Measurements from ENCODE around the gene VSIG10L2.

Gene VSIG10L2

DNA sequence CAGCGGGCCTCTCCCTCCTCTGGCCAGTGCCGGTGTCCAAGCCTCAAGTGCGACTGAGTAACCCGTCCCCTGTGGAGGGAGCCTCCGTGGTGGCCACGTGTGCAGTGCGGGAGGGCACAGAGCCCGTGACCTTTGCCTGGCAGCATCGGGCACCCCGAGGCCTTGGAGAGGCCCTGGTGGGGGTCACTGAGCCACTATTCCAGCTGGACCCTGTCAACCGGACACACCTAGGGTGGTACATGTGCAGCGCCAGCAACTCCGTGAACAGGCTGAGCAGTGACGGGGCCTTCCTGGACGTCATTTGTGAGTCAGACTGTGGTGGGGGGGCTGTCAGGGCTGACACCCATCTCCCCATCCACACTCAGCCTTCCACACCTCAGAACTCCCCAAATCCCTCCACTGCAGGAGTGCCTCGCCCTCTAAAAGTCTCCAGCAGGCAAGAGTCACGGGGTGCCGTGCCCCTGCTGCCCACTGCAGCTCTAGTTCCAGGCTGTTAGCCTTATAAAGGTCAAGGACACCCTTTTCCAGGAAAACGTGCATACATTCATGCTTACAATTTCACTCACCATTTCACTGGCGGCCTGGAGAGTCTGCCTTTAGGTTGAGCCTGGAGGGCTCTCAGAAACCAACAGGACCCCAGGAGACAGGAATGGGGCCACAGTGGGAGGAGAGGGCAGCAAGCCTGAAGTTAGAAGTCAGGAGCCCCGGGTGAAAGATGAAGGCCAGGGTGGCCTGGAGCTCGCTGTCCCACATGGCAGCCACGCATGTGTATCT is 2.6 kb downstream of the VSIG10L2 start:
- no peak overlapping the region for H3K27ac ChIP-seq (ENCODE audit: extremely low read depth, low read depth, low read length)
- H3K4me3 ChIP-seq (ENCODE audit: low read depth, low read length), result no peak overlapping the region
- no peaks in the 10 kb centered on the region for H3K9me3 ChIP-seq (ENCODE audit: control insufficient read depth, insufficient read depth, low read depth, low read length)
- no peaks in the 10 kb centered on the region for H3K4me1 ChIP-seq (ENCODE audit: control insufficient read depth, insufficient read depth, low read length)
- CTCF ChIA-PET, result no interaction called here
- TF ChIP-seq ELK4 (IDR thresholded peaks at IDR 0.05; ENCODE audit: borderline replicate concordance, low read depth, low read length) (no peak), ZIC2 (tag by site-specific recombination; IDR thresholded peaks at IDR 0.05) (0 out of 2 replicates have a peak, but pooled peaks have one; percentile 11), ZSCAN4 (tag by site-specific recombination; IDR thresholded peaks at IDR 0.05) (no peak), SETDB1 (IDR thresholded peaks at IDR 0.05; ENCODE audit: insufficient read length, low read length) (no peak), ZNF561 (tag by site-specific recombination; IDR thresholded peaks at IDR 0.05; ENCODE audit: borderline replicate concordance) (no peak), ZNF548 (tag by site-specific recombination; IDR thresholded peaks at IDR 0.05) (no peak), ZNF23 (tag by site-specific recombination; IDR thresholded peaks at IDR 0.05; ENCODE audit: borderline replicate concordance) (no peak), KLF16 (tag by site-specific recombination; IDR thresholded peaks at IDR 0.05) (no peak)
- POLR2A ChIA-PET, result no interaction called here
- H3K36me3 ChIP-seq (ENCODE audit: control insufficient read depth in 2 of 2, insufficient read depth in 1 of 2, low read length in 2 of 2), result no peaks in the 10 kb centered on the region

DNA sequence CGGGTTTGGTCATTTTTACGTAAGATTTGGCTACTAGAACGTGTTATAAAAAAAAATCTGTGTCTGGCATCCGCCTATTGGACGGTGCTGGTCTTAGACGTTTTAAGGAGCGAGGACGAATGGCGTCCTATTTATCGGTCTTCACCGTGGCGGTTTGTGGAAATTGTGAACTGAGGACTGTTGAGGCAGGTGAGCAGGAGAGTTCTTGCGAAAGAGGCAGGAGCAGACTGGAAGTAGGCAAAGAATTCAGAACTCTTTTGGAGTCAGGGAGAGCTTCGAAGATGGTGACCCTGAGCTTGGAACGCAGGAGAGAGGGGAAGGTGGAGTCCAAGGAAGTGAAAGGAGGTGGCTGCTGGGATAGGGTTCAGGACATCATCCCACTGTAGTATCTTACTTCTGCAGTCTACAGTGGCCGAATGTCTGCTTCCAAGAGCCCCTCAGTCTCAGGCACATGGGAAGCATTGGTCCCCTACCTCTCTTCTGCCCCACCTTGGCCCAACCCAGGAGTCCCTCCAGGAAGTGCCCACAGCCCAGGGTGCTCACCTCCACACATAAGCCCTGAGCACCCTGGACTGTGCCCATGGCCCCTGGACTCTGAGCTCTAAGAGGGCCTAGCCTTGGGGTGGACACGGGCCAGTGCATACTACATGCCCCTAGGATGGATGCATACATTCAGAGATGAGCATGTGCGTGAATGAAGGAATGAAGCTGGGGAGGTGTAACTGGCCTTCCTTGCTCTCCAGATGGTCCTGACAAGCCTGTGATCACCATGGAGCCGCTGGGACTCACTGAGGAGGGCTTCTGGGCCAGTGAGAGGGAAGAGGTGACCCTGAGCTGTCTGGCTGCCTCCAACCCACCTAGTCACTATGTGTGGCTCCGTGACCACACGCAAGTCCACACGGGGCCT is 3.7 kb downstream of the VSIG10L2 start:
- H3K27ac ChIP-seq (ENCODE audit: extremely low read depth, low read depth, low read length), result no peak overlapping the region
- H3K4me3 ChIP-seq (ENCODE audit: low read depth, low read length), result no peak overlapping the region
- H3K36me3 ChIP-seq (ENCODE audit: control insufficient read depth in 2 of 2, insufficient read depth in 1 of 2, low read length in 2 of 2), result no peaks in the 10 kb centered on the region
- ChIA-PET CTCF (interaction anchor here (1.3 kb wide), 2 partner anchors 26 to 244 kb away, joined by 3 read pairs; no protein-coding TSS in a partner anchor), POLR2A (no interaction called here)
- no peaks in the 10 kb centered on the region for H3K9me3 ChIP-seq (ENCODE audit: control insufficient read depth, insufficient read depth, low read depth, low read length)
- H3K4me1 ChIP-seq (ENCODE audit: control insufficient read depth, insufficient read depth, low read length), result no peaks in the 10 kb centered on the region
- no peak for TF ChIP-seq ZNF354C (tag by site-specific recombination; IDR thresholded peaks at IDR 0.05; ENCODE audit: borderline replicate concordance, low read depth)
- TF ChIP-seq ZNF112 (tag by site-specific recombination; IDR thresholded peaks at IDR 0.05), result no peak
- TF ChIP-seq ZNF16 (tag by site-specific recombination; IDR thresholded peaks at IDR 0.05; ENCODE audit: low read depth), result no peak
- no peak for TF ChIP-seq FEZF1 (tag by site-specific recombination; IDR thresholded peaks at IDR 0.05)
- no peak for TF ChIP-seq ZNF302 (tag by site-specific recombination; IDR thresholded peaks at IDR 0.05; ENCODE audit: low read depth)
- no peak for TF ChIP-seq ZNF837 (tag by site-specific recombination; IDR thresholded peaks at IDR 0.05)
- no peak for TF ChIP-seq INSM2 (tag by site-specific recombination; IDR thresholded peaks at IDR 0.05)
- no peak for TF ChIP-seq ZNF639 (tag by site-specific recombination; IDR thresholded peaks at IDR 0.05)
- no peak for TF ChIP-seq ZBTB21 (tag by site-specific recombination; IDR thresholded peaks at IDR 0.05)
- no peak for TF ChIP-seq ELK4 (IDR thresholded peaks at IDR 0.05; ENCODE audit: borderline replicate concordance, low read depth, low read length)
- TF ChIP-seq ZIC2 (tag by site-specific recombination; IDR thresholded peaks at IDR 0.05), result no peak
- no peak for TF ChIP-seq HIC1 (tag by site-specific recombination; IDR thresholded peaks at IDR 0.05)
- TF ChIP-seq, protein P1, sequence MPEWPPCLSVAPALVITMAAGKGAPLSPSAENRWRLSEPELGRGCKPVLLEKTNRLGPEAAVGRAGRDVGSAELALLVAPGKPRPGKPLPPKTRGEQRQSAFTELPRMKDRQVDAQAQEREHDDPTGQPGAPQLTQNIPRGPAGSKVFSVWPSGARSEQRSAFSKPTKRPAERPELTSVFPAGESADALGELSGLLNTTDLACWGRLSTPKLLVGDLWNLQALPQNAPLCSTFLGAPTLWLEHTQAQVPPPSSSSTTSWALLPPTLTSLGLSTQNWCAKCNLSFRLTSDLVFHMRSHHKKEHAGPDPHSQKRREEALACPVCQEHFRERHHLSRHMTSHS (tag by site-specific recombination; IDR thresholded peaks at IDR 0.05), result no peak
- TF ChIP-seq ZNF48 (tag by site-specific recombination; IDR thresholded peaks at IDR 0.05), result no peak
